HG03354 (cell line): Measurements from ENCODE around the gene RNF19B.

Source experiments
- ATAC-seq: cut with Tn5 transposase; IDR thresholded peaks from one replicate; pipeline ENCODE4 v1.9.1; 2021; ENCODE audit warnings: mild to moderate bottlenecking; ENCODE audit not compliant: unreplicated experiment, poor library complexity, severe bottlenecking

RNF19B gene

DNA sequence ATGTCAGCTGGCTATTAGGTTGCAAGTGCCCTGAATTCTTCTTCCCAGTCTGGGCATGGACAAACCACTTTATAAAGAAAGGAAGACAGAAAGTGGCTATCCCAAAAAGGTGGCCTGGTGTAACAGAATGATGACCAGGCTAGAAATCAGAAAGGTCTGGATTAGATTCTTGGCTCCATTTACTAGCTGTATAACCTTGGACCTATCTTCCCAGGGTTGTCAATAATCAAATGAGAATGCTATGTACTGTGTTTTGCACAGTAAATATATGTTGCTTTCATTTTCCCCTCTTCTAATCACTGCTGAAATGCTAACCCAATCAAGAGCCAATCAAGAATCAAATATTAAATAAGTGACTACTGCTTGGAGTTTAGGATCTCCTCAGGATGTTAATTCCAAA is 20.4 kb downstream of the RNF19B start:
- ATAC-seq = no peak

GRCh38 chr1:32939655-32940371 is 24.8 kb downstream of the RNF19B start:
- ATAC-seq = no peak

- ATAC-seq = no peak
Observed at GRCh38 chr1:32937061-32937460, 27.5 kb downstream of the RNF19B start.

DNA sequence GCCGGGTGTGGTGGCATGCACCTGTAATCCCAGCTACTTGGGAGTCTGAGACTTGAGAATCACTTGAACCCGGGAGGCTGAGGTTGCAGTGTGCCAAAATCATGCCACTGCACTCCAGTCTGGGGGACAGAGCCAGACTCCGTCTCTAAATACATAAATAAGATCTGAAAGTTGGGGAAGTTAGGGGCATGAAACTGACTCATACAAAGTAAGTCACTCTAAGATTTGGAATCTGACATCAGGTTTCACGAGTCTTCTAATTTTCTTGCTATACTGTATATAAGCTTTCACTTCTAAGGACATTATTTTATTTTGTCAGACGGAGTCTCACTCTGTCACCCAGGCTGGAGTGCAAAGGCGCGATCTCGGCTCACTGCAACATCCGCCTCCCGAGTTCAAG is 30.1 kb downstream of the RNF19B start:
- ATAC-seq = no peak

DNA sequence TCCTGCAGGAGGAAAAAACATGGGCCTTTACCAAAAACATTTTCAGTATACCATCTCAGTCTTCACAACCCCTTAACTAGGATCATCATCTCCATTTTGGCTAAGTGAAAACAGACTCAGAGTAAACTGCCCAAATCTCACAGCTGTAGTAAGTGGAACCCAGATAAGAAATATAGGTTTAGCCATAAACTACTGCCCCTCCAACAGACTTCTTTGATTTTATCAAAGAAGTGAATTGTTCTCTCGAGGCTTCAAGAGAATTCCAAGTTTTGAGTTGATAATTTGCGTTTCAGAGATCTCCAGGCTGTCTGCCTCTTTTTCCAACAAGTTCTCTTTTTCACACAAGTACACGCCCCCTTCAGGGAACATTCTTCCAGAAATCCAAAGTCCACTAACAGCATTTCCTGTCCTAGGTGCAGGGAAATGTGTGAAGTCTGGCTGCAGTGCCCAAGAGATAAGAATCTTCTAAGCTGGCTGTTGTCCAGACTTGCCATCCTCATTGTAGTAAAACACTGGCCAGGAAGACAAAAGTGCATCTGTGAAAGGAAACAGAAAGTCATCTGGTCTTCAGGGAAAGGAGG is 30.8 kb downstream of the RNF19B start:
- ATAC-seq = no peak

DNA sequence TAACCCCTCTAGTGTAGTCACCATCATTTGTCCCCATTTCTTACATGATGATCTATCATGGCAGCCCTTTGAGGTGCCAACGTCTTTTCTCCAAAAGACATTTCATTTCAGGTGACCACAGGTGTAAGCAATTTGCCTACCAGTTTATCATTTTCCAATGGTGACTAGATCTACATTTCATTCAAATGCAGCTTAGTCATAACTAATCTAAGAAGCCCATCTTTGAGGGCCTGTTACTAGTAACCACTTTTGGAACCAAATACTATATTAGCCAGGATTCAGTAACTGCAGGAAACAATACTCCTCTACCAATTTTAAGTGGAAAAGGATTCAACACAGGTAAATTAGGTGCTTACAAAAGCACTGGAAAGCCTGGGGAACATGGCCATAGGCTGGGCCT is 32.8 kb downstream of the RNF19B start:
- ATAC-seq = no peak

DNA sequence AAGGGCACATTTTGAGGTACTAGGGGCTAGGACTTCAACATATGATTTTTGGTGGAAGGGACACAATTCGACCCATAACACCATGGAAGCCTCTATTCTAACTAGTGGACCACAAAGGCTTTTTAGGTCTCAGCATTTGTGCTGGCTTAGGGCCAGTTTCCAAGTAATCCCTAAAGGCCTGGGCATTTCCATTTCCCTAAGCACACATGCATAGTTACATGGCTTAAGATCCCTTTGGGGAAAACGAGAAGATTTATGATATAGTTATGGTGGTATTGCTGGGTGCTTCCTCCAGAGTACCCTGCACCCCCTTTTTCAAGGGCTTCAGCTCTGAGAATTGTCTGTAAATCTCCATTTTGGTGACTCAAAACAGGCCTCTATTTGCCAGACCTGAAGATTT is 35.2 kb downstream of the RNF19B start:
- ATAC-seq = no peak

DNA sequence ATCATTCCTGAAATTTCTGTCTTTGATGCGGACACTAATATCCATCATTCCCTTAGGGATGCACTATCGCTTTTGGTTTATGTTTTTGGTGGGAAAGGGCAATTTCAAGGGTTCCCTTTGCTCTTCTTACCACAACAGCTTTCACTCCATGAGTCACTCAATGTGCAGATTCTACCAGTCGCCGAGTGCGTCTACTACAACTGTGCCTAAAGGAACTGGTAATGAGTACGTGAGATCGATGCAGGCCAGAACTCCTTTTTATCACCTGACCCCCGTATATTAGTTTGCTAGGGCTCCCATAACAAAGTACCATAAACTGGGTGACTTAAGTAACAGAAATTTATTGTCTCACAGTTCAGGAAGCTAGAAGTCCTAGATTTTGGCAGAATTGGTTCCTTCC is 35.9 kb downstream of the RNF19B start:
- ATAC-seq = no peak

DNA sequence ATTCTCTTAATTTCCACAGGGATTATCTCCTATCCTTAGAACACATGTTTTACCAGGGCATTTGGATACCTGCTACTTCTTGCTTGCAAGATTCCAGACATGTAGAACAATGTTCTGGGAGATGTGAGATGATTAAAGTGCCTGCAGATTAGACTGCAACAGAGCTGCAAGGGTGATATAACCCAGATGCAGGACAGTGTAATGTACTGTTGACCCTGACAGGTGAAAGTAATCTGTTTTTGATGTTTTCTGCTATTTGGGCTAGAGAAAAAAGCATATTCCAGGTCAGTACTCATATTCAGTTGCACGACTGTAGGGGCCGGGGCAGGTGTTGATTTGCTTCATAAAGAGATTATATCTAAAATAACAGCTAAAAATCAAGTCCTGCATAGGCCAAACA is 36.3 kb downstream of the RNF19B start:
- no peak for ATAC-seq

DNA sequence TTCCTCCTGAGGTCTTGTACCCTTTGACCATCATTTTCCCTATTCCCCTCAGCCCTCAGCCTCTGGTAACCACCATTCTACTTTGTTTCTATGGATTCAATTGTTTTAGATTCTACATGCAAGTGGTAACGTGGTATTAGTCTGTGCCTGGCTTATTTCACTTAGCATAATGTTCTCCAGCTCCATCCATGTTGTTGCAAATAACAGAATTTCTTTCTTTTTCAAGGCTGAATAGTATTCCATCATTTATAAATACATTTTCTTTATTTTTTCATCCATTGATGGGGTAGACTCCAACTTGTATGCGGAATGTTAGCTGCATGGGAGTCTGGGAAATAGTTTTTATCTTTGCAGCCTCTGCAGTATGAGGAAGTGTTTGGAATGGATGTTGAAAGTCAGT is 37.2 kb downstream of the RNF19B start:
- no peak for ATAC-seq

- no peak for ATAC-seq
Observed at GRCh38 chr1:32926562-32926961, 38.0 kb downstream of the RNF19B start.

DNA sequence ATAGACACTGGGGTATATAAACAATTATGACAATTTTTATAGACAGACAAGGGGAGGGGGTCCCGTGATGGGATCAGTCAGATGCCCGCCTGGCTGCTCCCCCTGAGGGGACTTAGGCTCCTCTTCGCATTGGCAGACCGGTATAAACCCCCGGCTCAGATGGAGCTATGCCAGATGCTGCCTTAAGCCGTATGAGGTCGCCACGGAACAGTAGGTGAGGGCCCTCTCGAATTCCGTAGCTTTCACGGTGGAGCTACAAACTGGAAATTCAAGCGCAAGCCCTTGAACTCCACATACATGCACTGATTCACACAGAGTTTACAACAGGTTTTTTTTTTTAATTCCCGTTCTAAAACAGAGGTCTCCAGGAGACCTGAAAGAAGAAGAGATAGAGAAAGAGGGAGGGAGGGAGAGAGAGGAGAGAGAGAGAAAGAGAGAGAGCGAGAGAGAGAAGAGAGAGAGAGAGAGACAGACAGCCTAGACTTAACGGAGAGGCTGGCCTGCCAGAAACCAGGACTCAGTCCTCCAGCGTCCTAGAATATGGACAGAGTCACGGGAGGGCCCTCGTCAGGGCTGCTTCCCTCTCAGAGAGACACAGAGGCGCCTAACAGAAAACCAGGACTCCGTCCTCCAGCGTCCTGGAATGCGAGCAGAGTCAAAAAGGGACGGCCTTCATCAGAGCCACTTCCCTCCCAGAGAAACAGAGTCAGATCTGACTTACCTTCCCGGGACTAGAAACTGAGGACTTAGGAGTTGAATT is 39.0 kb downstream of the RNF19B start:
- no peak for ATAC-seq

DNA sequence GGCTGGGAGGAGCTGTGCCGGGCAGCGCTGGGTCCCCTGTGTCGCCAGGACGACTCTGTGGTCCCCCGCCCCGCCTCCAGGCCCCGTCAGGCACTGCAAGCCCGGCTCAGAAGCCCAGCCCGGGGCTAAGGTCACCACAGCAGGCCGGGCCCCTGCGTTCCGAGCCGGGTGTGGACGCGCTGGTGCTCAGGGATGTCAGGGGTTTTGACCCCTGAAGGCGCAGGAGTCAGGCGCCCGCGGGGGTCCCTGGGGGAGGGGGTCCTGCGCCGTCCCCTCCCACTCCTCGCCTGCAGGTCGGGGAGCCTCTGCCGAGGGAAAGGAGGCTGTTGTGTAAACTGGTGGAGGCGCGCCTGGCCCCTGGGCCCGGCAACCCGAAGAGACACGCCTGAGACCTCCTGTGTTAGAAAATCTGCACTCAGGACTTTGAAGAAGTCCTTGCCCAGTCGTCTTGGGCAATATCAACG is 39.7 kb downstream of the RNF19B start:
- no peak for ATAC-seq

- no peak for ATAC-seq
Observed at GRCh38 chr1:32920833-32921232, 43.8 kb downstream of the RNF19B start.

GRCh38 chr1:32919811-32920733 is 44.5 kb downstream of the RNF19B start:
- ATAC-seq = no peak

DNA sequence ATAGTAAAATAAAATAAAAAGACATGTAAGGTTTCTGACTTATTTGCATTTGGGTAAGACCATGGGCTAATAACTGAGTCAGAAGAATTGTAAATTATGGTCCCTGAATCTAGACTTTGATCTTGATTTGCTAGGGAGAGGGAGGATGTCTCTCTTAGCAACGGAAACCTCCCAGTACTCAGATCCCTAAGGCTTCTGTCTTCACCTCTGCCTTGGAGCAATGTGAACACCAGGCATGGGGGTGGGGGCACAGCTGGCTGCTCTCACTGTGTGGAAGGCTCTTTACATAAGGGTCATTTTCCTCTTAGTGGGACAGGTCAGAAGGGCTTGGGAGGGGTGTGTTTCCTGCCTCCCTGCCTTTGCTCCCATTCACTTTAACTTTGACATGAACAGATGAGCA is 46.4 kb downstream of the RNF19B start:
- ATAC-seq = no peak

DNA sequence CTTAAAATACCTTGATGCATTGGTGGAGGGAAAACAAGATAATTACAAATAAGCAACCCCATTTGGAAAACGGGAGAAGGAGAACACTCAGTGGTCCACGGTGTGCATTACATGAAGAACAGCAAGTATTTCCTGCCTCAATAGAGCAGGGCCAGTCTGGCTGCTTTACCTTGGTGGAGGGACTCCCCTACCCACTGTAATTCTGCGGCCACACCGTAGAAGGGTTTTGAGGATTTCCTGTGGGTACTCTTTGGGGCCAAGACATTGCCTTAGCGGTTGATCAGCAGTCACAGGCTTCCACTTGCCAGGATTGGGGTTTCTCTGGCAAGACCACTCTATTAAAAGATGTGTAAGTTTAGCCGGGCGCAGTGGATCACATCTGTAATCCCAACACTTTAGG is 47.1 kb downstream of the RNF19B start:
- ATAC-seq = no peak

DNA sequence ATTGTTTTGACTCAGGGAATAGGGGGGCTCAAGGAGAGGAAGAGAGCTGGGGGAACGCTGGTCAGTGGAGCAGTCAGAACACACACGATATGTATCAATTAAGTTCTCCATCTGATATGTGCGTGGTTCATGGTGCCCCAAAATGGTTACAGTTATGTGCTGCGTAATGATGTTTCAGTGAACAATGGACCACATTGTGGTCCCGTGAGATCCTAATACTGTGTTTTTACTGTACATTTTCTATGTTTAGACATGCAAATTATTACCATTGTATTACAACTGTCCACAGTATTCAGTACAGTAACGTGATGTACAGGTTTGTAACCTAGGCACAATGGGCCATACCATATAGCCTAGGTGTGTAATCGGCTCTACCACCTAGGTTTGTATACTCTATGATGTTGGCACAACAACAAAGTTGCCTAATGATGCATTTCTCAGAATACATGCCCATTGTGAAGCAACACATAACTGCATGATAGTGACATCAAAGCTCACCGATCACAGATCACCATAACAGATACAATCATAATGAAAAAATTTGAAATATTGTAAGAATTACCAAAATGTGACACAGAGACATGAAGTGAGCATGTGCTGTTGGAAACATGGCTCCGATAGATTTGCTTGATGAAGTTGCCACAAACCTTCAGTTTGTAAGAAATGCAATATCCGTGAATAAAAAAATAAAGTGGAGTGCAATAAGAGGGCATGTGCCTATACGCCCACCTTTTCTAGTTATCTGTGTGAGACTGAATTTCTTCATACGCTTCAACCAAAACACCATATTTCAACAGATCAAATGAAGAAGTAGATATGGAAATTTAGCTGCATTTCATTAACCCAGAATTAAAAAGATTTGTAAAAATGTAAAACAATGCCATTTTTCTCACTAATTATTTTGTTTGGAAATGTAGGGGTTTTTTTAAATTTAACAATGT is 48.6 kb downstream of the RNF19B start:
- ATAC-seq = no peak

DNA sequence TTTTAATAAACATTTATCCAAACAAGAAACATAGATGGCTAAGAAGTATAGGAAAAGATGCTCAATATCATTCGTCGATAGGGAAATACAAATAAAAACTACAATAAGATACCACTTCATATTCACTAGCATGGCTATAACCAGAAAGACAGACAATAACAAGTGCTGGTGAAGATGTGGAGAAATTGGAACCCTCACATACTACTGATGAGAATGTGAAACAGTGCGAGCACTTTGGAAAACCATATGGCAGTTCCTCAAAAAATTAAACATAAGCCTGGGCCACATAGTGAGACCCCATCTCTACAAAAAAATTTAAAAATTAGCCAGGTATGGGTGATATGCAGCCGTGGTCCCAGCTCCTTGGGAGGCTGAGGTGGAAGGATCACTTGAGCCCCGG is 54.3 kb downstream of the RNF19B start:
- ATAC-seq = no peak
